ENCODE data around the gene MCOLN2. TPM values are rescaled to one million over a fixed set of nuclear protein-coding genes. Genes with fewer than 3 reads are reported as not detected.
"Not testable (repeated sequence)": the region's sequence is repeated elsewhere in the genome, so short reads cannot be mapped to it uniquely, and the experiment has no call there.

Gene MCOLN2
- total and polyA plus RNA-seq, 2 experiments from 2014 or later = 0.31 TPM; not detected in 1

- in situ Hi-C loops (cut with MboI) = loop anchor here (10.0 kb wide), 1 partner anchor 762 kb away; no protein-coding TSS in a partner anchor
- no peak for DNase-seq
- no peak for TF ChIP-seq EZH2 (IDR thresholded peaks at IDR 0.05; ENCODE audit: insufficient read depth, poor library complexity, severe bottlenecking)
- TF ChIP-seq EZH2phosphoT487 (IDR thresholded peaks at IDR 0.05; ENCODE audit: insufficient read depth, low read depth) = no peak
- Histone ChIP-seq H3K4me1 (ENCODE audit: insufficient read depth) (no peaks in the 10 kb centered on the region), H4K20me1 (ENCODE audit: insufficient read depth) (no peaks in the 10 kb centered on the region), H3K4me3 (no peak overlapping the region), H3K9me3 (ENCODE audit: low read depth) (no peaks in the 10 kb centered on the region), H3K27me3 (replicated peaks; ENCODE audit: insufficient read depth) (no peaks in the 10 kb centered on the region), H3K27ac (no peak overlapping the region), H3K9me2 (ENCODE audit: insufficient read depth) (no peaks in the 10 kb centered on the region), H2AFZ (no peak overlapping the region), H3K9ac (no peak overlapping the region), H3F3A (ENCODE audit: insufficient read depth) (no peaks in the 10 kb centered on the region), H3K36me3 (ENCODE audit: low read depth) (no peaks in the 10 kb centered on the region), H3K79me2 (ENCODE audit: insufficient read depth) (no peaks in the 10 kb centered on the region), H3K4me2 (ENCODE audit: unreplicated experiment) (no peak overlapping the region)
- 31 to 54% methylated on average over 2 to 4 of the region's 4 CpGs for WGBS, 2 experiments (ENCODE audit: low coverage in 1 of 2, low lambda C conversion rate in 2 of 2, missing lambda C conversion rate in 2 of 2)
Observed at GRCh38 chr1:84916897-84917296, 80.0 kb downstream of the MCOLN2 start.

GRCh38 chr1:84913555-84913892 lies 83.4 kb downstream of the MCOLN2 start:
- Histone ChIP-seq H3K27ac (no peak overlapping the region), H3K36me3 (ENCODE audit: low read depth) (no peaks in the 10 kb centered on the region), H3K4me3 (no peak overlapping the region), H3K27me3 (replicated peaks; ENCODE audit: insufficient read depth) (no peaks in the 10 kb centered on the region), H3K9ac (no peak overlapping the region), H3K4me2 (ENCODE audit: unreplicated experiment) (no peak overlapping the region), H4K20me1 (ENCODE audit: insufficient read depth) (no peaks in the 10 kb centered on the region), H3F3A (ENCODE audit: insufficient read depth) (no peaks in the 10 kb centered on the region), H3K79me2 (ENCODE audit: insufficient read depth) (no peaks in the 10 kb centered on the region), H3K9me2 (ENCODE audit: insufficient read depth) (no peaks in the 10 kb centered on the region), H3K9me3 (ENCODE audit: low read depth) (no peaks in the 10 kb centered on the region), H2AFZ (no peak overlapping the region), H3K4me1 (ENCODE audit: insufficient read depth) (no peaks in the 10 kb centered on the region)
- peak; percentile 32 for DNase-seq
- 64 to 66% methylated on average over 4 of the region's 4 CpGs for WGBS, 2 experiments (ENCODE audit: low coverage in 1 of 2, low lambda C conversion rate in 2 of 2, missing lambda C conversion rate in 2 of 2)
- no peak for TF ChIP-seq EZH2 (IDR thresholded peaks at IDR 0.05; ENCODE audit: insufficient read depth, poor library complexity, severe bottlenecking)
- in situ Hi-C loops (cut with MboI) = loop anchor here (10.0 kb wide), 1 partner anchor 759 kb away; no protein-coding TSS in a partner anchor

- no peaks in the 10 kb centered on the region for H4K20me1 ChIP-seq (ENCODE audit: insufficient read depth)
- in situ Hi-C loops (cut with MboI) = loop anchor here (10.0 kb wide), 1 partner anchor 758 kb away; no protein-coding TSS in a partner anchor
- H3K27ac ChIP-seq = no peak overlapping the region
- no peak overlapping the region for H3K4me3 ChIP-seq
- H3K4me2 ChIP-seq (ENCODE audit: unreplicated experiment) = no peak overlapping the region
- no peaks in the 10 kb centered on the region for H3F3A ChIP-seq (ENCODE audit: insufficient read depth)
- no peaks in the 10 kb centered on the region for H3K9me2 ChIP-seq (ENCODE audit: insufficient read depth)
- H3K4me1 ChIP-seq (ENCODE audit: insufficient read depth) = no peaks in the 10 kb centered on the region
- no peak for TF ChIP-seq EZH2phosphoT487 (IDR thresholded peaks at IDR 0.05; ENCODE audit: insufficient read depth, low read depth)
- WGBS, 2 experiments (ENCODE audit: low coverage in 1 of 2, low lambda C conversion rate in 2 of 2, missing lambda C conversion rate in 2 of 2) = 52 to 60% methylated on average over 3 of the region's 3 CpGs
- no peaks in the 10 kb centered on the region for H3K27me3 ChIP-seq (replicated peaks; ENCODE audit: insufficient read depth)
- H3K9ac ChIP-seq = no peak overlapping the region
- peak; percentile 8 for DNase-seq
- no peak overlapping the region for H2AFZ ChIP-seq
- H3K9me3 ChIP-seq (ENCODE audit: low read depth) = no peaks in the 10 kb centered on the region
- no peaks in the 10 kb centered on the region for H3K36me3 ChIP-seq (ENCODE audit: low read depth)
- H3K79me2 ChIP-seq (ENCODE audit: insufficient read depth) = no peaks in the 10 kb centered on the region
Observed at GRCh38 chr1:84912726-84913554, 84.0 kb downstream of the MCOLN2 start.

- H4K20me1 ChIP-seq (ENCODE audit: insufficient read depth); H3K27ac ChIP-seq; H3K4me2 ChIP-seq (ENCODE audit: unreplicated experiment); H3K9me2 ChIP-seq (ENCODE audit: insufficient read depth); DNase-seq; H3K9me3 ChIP-seq (ENCODE audit: low read depth); H3K27me3 ChIP-seq (replicated peaks; ENCODE audit: insufficient read depth); H3K9ac ChIP-seq; H3K4me3 ChIP-seq; H3K79me2 ChIP-seq (ENCODE audit: insufficient read depth); in situ Hi-C loops (cut with MboI); H3F3A ChIP-seq (ENCODE audit: insufficient read depth); H3K36me3 ChIP-seq (ENCODE audit: low read depth); H2AFZ ChIP-seq; H3K4me1 ChIP-seq (ENCODE audit: insufficient read depth): not testable (repeated sequence)
- 63 to 67% methylated on average over 4 of the region's 4 CpGs for WGBS, 2 experiments (ENCODE audit: low coverage in 1 of 2, low lambda C conversion rate in 2 of 2, missing lambda C conversion rate in 2 of 2)
Observed at GRCh38 chr1:84908746-84909464, 88.0 kb downstream of the MCOLN2 start.
